ENCODE results near the gene ANK3. TPM values are rescaled to one million over a fixed set of nuclear protein-coding genes. Genes with fewer than 3 reads are reported as not detected.

ANK3 gene
- polyA plus RNA-seq, 1 donor (not counting 4 experiments of a cell fraction or from before 2014, with no cell fraction given), result 8.3 TPM

- H3K4me1 ChIP-seq (ENCODE audit: control insufficient read depth, extremely low read depth, insufficient read depth, low read length), result no peaks in the 10 kb centered on the region
- no peak overlapping the region for H3K4me3 ChIP-seq (ENCODE audit: control insufficient read depth in 2 of 3, extremely low read depth in 1 of 3, insufficient read depth in 2 of 3, low read depth in 1 of 3, low read length in 3 of 3)
- H3K27ac ChIP-seq (ENCODE audit: control insufficient read depth, insufficient read depth, low read length), result no peak overlapping the region
- no peak overlapping the region for H3K9ac ChIP-seq (ENCODE audit: control insufficient read depth, extremely low read depth, insufficient read depth, low read length)
- DNase-seq (ENCODE audit: low read depth, low spot score) (no peak), FAIRE-seq (no peak)
- no peak for TF ChIP-seq EZH2 (IDR thresholded peaks at IDR 0.05; ENCODE audit: low read length)
- TF ChIP-seq CTCF (optimal IDR thresholded peaks at IDR 0.05 in 1 of 3, IDR thresholded peaks at IDR 0.05 in 1 of 3, conservative IDR thresholded peaks at IDR 0.05 in 1 of 3; ENCODE audit: extremely low read depth in 1 of 3, insufficient read depth in 2 of 3, low read length in 3 of 3), result no peak
- no peaks in the 10 kb centered on the region for H4K20me1 ChIP-seq (ENCODE audit: control insufficient read depth, extremely low read depth, insufficient read depth, low read length)
- H3K9me1 ChIP-seq (ENCODE audit: control insufficient read depth, extremely low read depth, insufficient read depth, low read length), result no peaks in the 10 kb centered on the region
- H2AFZ ChIP-seq (ENCODE audit: control insufficient read depth, low read length), result no peak overlapping the region
- no peak overlapping the region for H3K4me2 ChIP-seq (ENCODE audit: control insufficient read depth, extremely low read depth, insufficient read depth, low read depth, low read length)
- no peaks in the 10 kb centered on the region for H3K27me3 ChIP-seq (ENCODE audit: control insufficient read depth, extremely low read depth, insufficient read depth, low read length)
- H3K9me3 ChIP-seq (ENCODE audit: control insufficient read depth, low read depth, low read length), result no peaks in the 10 kb centered on the region
- H3K36me3 ChIP-seq (ENCODE audit: control insufficient read depth in 2 of 2, extremely low read depth in 1 of 2, insufficient read depth in 2 of 2, low read length in 2 of 2), result no peaks in the 10 kb centered on the region
- dilution Hi-C loops (cut with MboI; ENCODE audit: extremely low pct_ligation_motif_present, low sequenced_read_pairs), result no loop called here
- H3K79me2 ChIP-seq (ENCODE audit: control insufficient read depth, insufficient read depth, low read length), result no peaks in the 10 kb centered on the region
These were observed 137.0 kb downstream of the ANK3 start for GRCh38 chr10:60252688-60253087.

GRCh38 chr10:60246382-60246781, 143.3 kb downstream of the ANK3 start:
- H3K27me3 ChIP-seq (ENCODE audit: control insufficient read depth, extremely low read depth, insufficient read depth, low read length), result no peaks in the 10 kb centered on the region
- H2AFZ ChIP-seq (ENCODE audit: control insufficient read depth, low read length), result no peak overlapping the region
- no peaks in the 10 kb centered on the region for H4K20me1 ChIP-seq (ENCODE audit: control insufficient read depth, extremely low read depth, insufficient read depth, low read length)
- DNase-seq (ENCODE audit: low read depth, low spot score), result no peak
- dilution Hi-C loops (cut with MboI; ENCODE audit: extremely low pct_ligation_motif_present, low sequenced_read_pairs), result no loop called here
- no peaks in the 10 kb centered on the region for H3K9me3 ChIP-seq (ENCODE audit: control insufficient read depth, low read depth, low read length)
- no peaks in the 10 kb centered on the region for H3K36me3 ChIP-seq (ENCODE audit: control insufficient read depth in 2 of 2, extremely low read depth in 1 of 2, insufficient read depth in 2 of 2, low read length in 2 of 2)
- no peak overlapping the region for H3K4me2 ChIP-seq (ENCODE audit: control insufficient read depth, extremely low read depth, insufficient read depth, low read depth, low read length)
- H3K4me1 ChIP-seq (ENCODE audit: control insufficient read depth, extremely low read depth, insufficient read depth, low read length), result no peaks in the 10 kb centered on the region
- H3K27ac ChIP-seq (ENCODE audit: control insufficient read depth, insufficient read depth, low read length), result no peak overlapping the region
- no peaks in the 10 kb centered on the region for H3K79me2 ChIP-seq (ENCODE audit: control insufficient read depth, insufficient read depth, low read length)
- no peaks in the 10 kb centered on the region for H3K9me1 ChIP-seq (ENCODE audit: control insufficient read depth, extremely low read depth, insufficient read depth, low read length)
- no peak for TF ChIP-seq EZH2 (IDR thresholded peaks at IDR 0.05; ENCODE audit: low read length)
- FAIRE-seq, result no peak
- no peak overlapping the region for H3K4me3 ChIP-seq (ENCODE audit: control insufficient read depth in 2 of 3, extremely low read depth in 1 of 3, insufficient read depth in 2 of 3, low read depth in 1 of 3, low read length in 3 of 3)
- H3K9ac ChIP-seq (ENCODE audit: control insufficient read depth, extremely low read depth, insufficient read depth, low read length), result no peak overlapping the region

DNA sequence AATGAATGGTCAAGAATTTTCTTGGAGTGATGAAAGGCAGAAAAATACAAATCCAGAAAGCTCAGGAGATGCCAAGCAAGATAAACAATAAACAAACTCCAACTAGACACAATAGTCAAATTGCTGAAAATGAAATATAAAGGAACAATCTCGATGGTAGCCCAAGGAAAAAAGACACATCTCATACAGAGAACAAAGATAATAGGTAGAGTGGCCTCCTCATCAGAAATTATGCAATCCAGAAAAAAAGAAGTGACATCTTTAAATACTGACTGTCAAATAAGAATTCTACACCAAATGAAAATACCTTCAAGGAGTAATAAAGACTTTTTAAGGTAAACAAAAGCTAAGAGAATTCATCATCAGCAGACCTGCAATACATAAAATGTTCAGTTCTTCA, 150.4 kb downstream of the ANK3 start:
- FAIRE-seq (no peak), DNase-seq (ENCODE audit: low read depth, low spot score) (no peak)
- Histone ChIP-seq H3K9me3 (ENCODE audit: control insufficient read depth, low read depth, low read length) (no peaks in the 10 kb centered on the region), H3K27me3 (ENCODE audit: control insufficient read depth, extremely low read depth, insufficient read depth, low read length) (no peaks in the 10 kb centered on the region), H3K4me3 (ENCODE audit: control insufficient read depth in 2 of 3, extremely low read depth in 1 of 3, insufficient read depth in 2 of 3, low read depth in 1 of 3, low read length in 3 of 3) (no peak overlapping the region), H3K79me2 (ENCODE audit: control insufficient read depth, insufficient read depth, low read length) (no peaks in the 10 kb centered on the region), H3K36me3 (ENCODE audit: control insufficient read depth in 2 of 2, extremely low read depth in 1 of 2, insufficient read depth in 2 of 2, low read length in 2 of 2) (no peaks in the 10 kb centered on the region), H3K9ac (ENCODE audit: control insufficient read depth, extremely low read depth, insufficient read depth, low read length) (no peak overlapping the region), H3K4me1 (ENCODE audit: control insufficient read depth, extremely low read depth, insufficient read depth, low read length) (peaks cover 3% of the 10 kb centered on the region), H2AFZ (ENCODE audit: control insufficient read depth, low read length) (no peak overlapping the region), H3K4me2 (ENCODE audit: control insufficient read depth, extremely low read depth, insufficient read depth, low read depth, low read length) (no peak overlapping the region), H3K27ac (ENCODE audit: control insufficient read depth, insufficient read depth, low read length) (no peak overlapping the region), H3K9me1 (ENCODE audit: control insufficient read depth, extremely low read depth, insufficient read depth, low read length) (no peaks in the 10 kb centered on the region), H4K20me1 (ENCODE audit: control insufficient read depth, extremely low read depth, insufficient read depth, low read length) (no peaks in the 10 kb centered on the region)
- TF ChIP-seq CTCF (optimal IDR thresholded peaks at IDR 0.05 in 1 of 3, IDR thresholded peaks at IDR 0.05 in 1 of 3, conservative IDR thresholded peaks at IDR 0.05 in 1 of 3; ENCODE audit: extremely low read depth in 1 of 3, insufficient read depth in 2 of 3, low read length in 3 of 3), result no peak
- no peak for TF ChIP-seq EZH2 (IDR thresholded peaks at IDR 0.05; ENCODE audit: low read length)
- dilution Hi-C loops (cut with MboI; ENCODE audit: extremely low pct_ligation_motif_present, low sequenced_read_pairs), result no loop called here

All from keratinocyte (primary cell).